GM20000 (cell line): ENCODE data around the gene CNTN4.
"Not testable (repeated sequence)": the region's sequence is repeated elsewhere in the genome, so short reads cannot be mapped to it uniquely, and the experiment has no call there.

Source experiments
- DNase-seq: peaks from one replicate; pipeline ENCODE4 v3.0.0; 2012; ENCODE audit warnings: low spot score
- TF ChIP-seq, protein P1 (sequence below): IDR thresholded peaks from 2 replicates; pipeline ENCODE4 v1.5.1; 2012; ENCODE audit warnings: mild to moderate bottlenecking, control low read depth; ENCODE audit errors: extremely low read depth, missing control alignments

CNTN4 gene

GRCh38 chr3:2517500-2518172 is 419.0 kb downstream of the CNTN4 start:
- TF ChIP-seq, protein P1, sequence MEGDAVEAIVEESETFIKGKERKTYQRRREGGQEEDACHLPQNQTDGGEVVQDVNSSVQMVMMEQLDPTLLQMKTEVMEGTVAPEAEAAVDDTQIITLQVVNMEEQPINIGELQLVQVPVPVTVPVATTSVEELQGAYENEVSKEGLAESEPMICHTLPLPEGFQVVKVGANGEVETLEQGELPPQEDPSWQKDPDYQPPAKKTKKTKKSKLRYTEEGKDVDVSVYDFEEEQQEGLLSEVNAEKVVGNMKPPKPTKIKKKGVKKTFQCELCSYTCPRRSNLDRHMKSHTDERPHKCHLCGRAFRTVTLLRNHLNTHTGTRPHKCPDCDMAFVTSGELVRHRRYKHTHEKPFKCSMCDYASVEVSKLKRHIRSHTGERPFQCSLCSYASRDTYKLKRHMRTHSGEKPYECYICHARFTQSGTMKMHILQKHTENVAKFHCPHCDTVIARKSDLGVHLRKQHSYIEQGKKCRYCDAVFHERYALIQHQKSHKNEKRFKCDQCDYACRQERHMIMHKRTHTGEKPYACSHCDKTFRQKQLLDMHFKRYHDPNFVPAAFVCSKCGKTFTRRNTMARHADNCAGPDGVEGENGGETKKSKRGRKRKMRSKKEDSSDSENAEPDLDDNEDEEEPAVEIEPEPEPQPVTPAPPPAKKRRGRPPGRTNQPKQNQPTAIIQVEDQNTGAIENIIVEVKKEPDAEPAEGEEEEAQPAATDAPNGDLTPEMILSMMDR: no peak
- no peak for DNase-seq

GRCh38 chr3:2523281-2523836 is 424.7 kb downstream of the CNTN4 start:
- DNase-seq: no peak

DNA sequence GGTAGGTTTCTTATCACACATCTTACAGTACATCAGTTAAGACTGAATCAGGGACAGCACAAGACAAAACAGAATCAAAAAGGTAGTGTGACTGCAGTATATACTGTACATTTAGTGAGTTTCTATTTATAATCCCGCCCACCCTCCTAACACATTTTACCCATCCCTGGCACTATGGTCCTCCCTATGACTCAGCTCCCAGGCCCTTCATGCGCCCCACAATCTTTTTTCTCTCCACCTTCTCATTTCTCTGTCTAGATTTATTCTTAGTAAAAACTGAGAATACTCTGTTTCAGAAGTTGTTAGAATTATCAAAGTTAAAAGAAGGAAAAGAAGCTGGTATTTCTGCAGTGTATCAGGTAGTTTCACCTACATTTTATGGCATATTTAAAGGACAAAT is 427.3 kb downstream of the CNTN4 start:
- no peak for DNase-seq
- TF ChIP-seq, protein P1: no peak

More at GRCh38 chr3:2523281-2523836, 424.7 kb downstream of the CNTN4 start:
- TF ChIP-seq, protein P1: no peak

DNA sequence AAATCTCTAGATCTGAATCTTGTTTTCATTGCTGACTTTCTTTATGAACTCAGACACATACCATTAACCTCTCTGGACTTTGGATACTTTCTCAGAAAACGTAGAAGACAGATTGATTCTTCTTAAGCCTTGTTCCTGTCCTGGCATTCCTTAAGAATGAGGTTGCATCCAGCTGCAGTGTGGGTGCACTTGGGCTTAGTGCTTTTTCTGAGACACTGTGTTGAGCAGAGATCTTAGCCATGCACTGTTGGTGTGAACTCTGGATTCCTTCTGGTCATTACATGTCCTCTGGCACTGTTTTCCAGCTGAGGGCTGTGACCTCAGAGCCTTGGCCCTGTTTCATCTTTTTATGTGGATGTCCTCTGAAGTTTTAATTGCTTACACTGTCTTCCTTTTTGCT is 428.3 kb downstream of the CNTN4 start:
- DNase-seq: no peak
- TF ChIP-seq, protein P1: no peak

GRCh38 chr3:2527328-2527727 is 428.7 kb downstream of the CNTN4 start:
- not testable (repeated sequence) for DNase-seq

DNA sequence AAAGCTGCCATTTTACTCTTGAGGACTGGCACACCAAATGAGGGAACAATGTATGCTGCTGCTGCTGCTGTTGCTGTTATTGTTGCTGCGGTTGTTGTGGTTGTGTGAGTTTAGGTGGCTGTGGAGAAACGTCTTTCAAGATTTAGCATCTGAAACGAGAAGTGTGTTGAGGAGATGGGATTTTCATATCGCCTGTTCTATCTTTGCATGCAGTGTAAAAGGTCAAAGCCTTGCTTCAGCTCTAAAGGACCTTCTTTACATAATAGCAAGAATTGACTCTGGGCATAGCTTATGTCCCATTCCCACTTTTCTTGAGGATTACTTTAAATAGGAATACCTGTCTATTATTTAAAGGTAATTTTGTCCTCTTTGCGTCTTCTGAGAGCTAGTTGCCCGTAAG is 436.1 kb downstream of the CNTN4 start:
- not testable (repeated sequence) for DNase-seq

GRCh38 chr3:2535206-2535605 is 436.5 kb downstream of the CNTN4 start:
- TF ChIP-seq, protein P1: no peak
- DNase-seq: no peak

- DNase-seq: no peak
- TF ChIP-seq, protein P1: no peak
These were observed 437.9 kb downstream of the CNTN4 start for GRCh38 chr3:2536575-2536974.
